ENCODE results near the gene POMZP3. TPM values are rescaled to one million over a fixed set of nuclear protein-coding genes. Genes with fewer than 3 reads are reported as not detected.
"Not testable (repeated sequence)": the region's sequence is repeated elsewhere in the genome, so short reads cannot be mapped to it uniquely, and the experiment has no call there.

POMZP3 gene
- total and polyA plus RNA-seq, 8 donors: 2.9 to 14.0 (median 8.9) TPM

DNA sequence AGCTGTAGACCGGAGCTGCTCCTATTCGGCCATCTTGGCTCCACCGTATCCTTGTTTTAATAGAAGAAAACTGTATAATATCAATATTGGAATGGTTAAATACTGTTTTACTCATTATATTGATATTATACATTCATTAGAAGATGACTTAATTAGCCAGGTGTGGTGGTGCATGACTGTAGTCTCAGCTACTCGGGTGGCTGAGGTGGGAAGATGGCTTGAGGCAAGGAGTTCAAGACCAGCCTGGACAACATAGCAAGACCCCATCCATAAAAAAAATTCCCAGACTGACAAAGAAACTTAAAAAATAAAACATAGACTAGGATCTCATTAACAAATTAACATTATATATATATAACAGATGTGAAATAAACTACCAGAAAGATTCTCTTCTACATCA, 59.8 kb downstream of the POMZP3 start:
- FAIRE-seq; H3K9me3 ChIP-seq; DNase-seq; intact Hi-C loops (cut with DNase I); H3K27me3 ChIP-seq; H3K36me3 ChIP-seq; H3K4me3 ChIP-seq; H3K27ac ChIP-seq; ATAC-seq: not testable (repeated sequence)
- WGBS, 2 donors: 96 to 99% methylated on average over 1 to 2 of the region's 4 CpGs
- peaks cover 0 to 12% (median 5%) of the 10 kb centered on the region in 3 donors for H3K4me1 ChIP-seq

DNA sequence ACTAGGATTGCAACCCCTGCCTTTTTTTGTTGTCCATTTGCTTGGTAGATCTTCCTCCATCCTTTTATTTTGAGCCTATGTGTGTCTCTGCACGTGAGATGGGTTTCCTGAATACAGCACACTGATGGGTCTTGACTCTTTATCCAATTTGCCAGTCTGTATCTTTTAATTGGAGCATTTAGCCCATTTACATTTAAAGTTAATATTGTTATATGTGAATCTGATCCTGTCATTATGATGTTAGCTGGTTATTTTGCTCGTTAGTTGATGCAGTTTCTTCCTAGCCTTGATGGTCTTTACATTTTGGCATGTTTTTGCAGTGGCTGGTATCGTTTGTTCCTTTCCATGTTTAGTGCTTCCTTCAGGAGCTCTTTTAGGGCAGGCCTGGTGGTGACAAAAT, 62.1 kb downstream of the POMZP3 start:
- H3K27ac ChIP-seq; H3K9me3 ChIP-seq; intact Hi-C loops (cut with DNase I); H3K36me3 ChIP-seq; H3K4me1 ChIP-seq; H3K4me3 ChIP-seq; DNase-seq; FAIRE-seq; ATAC-seq; H3K27me3 ChIP-seq: not testable (repeated sequence)
- 95 to 100% methylated on average over 2 of the region's 3 CpGs for WGBS, 2 donors

DNA sequence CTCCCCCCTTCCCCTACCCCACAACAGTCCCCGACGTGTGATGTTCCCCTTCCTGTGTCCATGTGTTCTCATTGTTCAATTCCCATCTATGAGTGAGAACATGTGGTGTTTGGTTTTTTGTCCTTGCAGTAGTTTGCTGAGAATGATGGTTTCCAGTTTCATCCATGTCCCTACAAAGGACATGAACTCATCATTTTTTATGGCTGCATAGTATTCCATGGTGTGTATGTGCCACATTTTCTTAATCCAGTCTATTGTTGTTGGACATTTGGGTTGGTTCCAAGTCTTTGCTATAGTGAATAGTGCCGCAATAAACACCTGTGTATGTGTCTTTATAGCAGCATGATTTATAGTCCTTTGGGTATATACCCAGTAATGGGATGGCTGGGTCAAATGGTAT, 65.7 kb downstream of the POMZP3 start:
- H3K9me3 ChIP-seq; H3K27me3 ChIP-seq; intact Hi-C loops (cut with DNase I); H3K27ac ChIP-seq; ATAC-seq; H3K36me3 ChIP-seq; DNase-seq; H3K4me3 ChIP-seq; FAIRE-seq; H3K4me1 ChIP-seq: not testable (repeated sequence)
- WGBS, 2 donors: 95 to 98% methylated on average over 3 of the region's 3 CpGs

DNA sequence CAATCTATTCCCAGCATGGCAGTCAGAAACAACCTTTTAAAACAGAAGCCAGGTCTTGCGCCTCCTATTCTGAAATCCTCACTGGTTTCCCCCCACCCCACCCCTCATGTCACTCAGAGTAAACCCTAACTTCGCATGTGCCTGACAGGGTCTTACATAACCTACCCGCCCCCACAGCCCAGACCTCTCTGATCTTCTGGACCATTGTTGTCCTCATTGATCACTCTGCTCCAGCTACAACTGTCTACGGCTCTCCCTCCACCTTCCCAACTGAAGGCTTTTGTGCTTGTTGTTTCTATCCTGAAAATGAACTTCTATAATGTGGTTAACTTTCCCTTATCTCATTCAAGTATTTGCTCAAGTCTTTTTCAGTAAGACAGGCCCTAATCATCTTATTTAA, 66.9 kb downstream of the POMZP3 start:
- H3K27me3 ChIP-seq; intact Hi-C loops (cut with DNase I); ATAC-seq; H3K4me1 ChIP-seq; H3K27ac ChIP-seq; H3K36me3 ChIP-seq; FAIRE-seq; H3K9me3 ChIP-seq; H3K4me3 ChIP-seq; DNase-seq: not testable (repeated sequence)
- WGBS, 2 donors: 51 to 66% methylated on average over 4 of the region's 4 CpGs

Other genes starting within 250 kb of the POMZP3 start
- gene SSC4D, start 217.6 kb downstream of the POMZP3 start, total RNA-seq: 1 to 10 TPM in 5 of 6 donors, under 1 TPM in 1; 0.79 to 3.6 (median 2.2) TPM
- gene SSC4D, start 217.6 kb downstream of the POMZP3 start, polyA plus RNA-seq: 10 to 100 TPM in 1 of 2 donors, 1 to 10 TPM in 1; 8.8 to 10.3 TPM
- 10 to 100 TPM in 2 of 6 donors, 1 to 10 TPM in 4; 2.5 to 14.1 (median 6.6) TPM for gene ZP3, start 202.3 kb downstream of the POMZP3 start, total RNA-seq
- 1 to 10 TPM; 3.2 to 7.6 TPM for gene ZP3, start 202.3 kb downstream of the POMZP3 start, polyA plus RNA-seq
- 10 to 100 TPM; 11.5 to 33.6 (median 14.8) TPM for gene DTX2, start 165.6 kb downstream of the POMZP3 start, total RNA-seq
- gene DTX2, start 165.6 kb downstream of the POMZP3 start, polyA plus RNA-seq: 10 to 100 TPM; 25.4 to 52.4 TPM
- 1 to 10 TPM in 2 of 6 donors, under 1 TPM in 4; 0.41 to 2.3 (median 0.89) TPM for gene UPK3B, start 116.7 kb downstream of the POMZP3 start, total RNA-seq
- gene UPK3B, start 116.7 kb downstream of the POMZP3 start, polyA plus RNA-seq: 1 to 10 TPM; 2.9 to 3.2 TPM
- gene SPDYE16, start 84.0 kb downstream of the POMZP3 start, total RNA-seq: under 1 TPM in 5 of 6 donors, not detected in 1; 0.09 to 0.67 (median 0.37) TPM
- gene SPDYE16, start 84.0 kb downstream of the POMZP3 start, polyA plus RNA-seq: under 1 TPM; 0.19 to 0.61 TPM

Data from pancreas (tissue), 10 donors.